Fibroblast of skin of right biceps (primary cell): ENCODE data around the gene GABARAPL1.
"Not testable (repeated sequence)": the region's sequence is repeated elsewhere in the genome, so short reads cannot be mapped to it uniquely, and the experiment has no call there.

Experiments
- DNase-seq: peaks from one replicate; pipeline ENCODE4 v3.0.0-alpha.2; 2013

The GABARAPL1 gene

DNA sequence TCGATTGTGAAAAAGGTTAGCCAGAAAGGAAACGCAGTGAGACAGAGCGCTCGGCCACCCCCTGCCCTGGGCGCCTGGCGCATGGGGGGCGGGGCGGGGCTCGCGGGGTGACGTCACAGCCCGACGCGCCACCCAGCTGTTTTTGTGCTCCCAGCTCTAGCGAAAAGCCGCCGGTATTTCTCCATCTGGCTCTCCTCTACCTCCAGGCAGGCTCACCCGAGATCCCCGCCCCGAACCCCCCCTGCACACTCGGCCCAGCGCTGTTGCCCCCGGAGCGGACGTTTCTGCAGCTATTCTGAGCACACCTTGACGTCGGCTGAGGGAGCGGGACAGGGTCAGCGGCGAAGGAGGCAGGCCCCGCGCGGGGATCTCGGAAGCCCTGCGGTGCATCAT, at the start of gene GABARAPL1:
TSS of gene GABARAPL1 (plus strand) at position 139 of the 393 bp plus-strand sequence. CDS start at position 392, 253 bp downstream.
- DNase-seq = peak; percentile 83

DNA sequence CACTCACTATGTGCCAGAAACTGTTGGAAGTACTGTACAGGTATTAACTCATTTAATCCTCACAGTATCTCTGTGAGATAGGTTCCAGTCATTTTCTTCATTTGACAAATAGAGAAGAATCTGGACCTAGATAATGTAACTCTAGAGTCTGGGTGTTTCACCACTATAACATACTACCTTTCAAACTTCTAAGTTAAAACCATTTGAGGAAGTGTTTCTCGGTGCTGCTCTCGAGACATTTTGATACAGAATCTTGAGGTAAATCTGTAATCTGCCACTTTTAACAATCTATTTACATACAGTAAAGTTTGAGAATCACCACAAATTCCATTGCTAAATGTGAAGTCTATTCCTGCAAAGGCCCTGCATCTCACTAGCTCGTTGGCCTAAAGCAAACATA, 49.6 kb upstream of the GABARAPL1 start:
- no peak for DNase-seq

DNA sequence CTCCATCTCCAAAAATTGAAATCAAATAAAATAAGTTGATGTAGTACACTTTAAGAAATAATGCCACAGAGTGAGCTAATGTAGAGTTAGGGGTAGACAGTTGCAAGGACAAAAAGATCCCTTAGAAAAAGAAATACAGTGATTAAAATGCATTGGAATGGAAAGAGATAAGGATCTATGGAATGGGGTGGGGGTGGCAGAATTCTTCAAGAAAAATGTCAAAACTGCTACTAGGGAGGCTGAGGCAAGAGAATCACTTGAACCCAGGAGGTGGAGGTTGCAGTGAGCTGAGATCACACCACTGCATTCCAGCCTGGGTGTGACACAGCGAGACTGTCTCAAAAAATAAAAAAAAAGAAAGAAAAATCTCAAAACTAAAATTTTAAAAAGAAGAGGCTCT, 47.3 kb upstream of the GABARAPL1 start:
- peak; percentile 62 for DNase-seq

DNA sequence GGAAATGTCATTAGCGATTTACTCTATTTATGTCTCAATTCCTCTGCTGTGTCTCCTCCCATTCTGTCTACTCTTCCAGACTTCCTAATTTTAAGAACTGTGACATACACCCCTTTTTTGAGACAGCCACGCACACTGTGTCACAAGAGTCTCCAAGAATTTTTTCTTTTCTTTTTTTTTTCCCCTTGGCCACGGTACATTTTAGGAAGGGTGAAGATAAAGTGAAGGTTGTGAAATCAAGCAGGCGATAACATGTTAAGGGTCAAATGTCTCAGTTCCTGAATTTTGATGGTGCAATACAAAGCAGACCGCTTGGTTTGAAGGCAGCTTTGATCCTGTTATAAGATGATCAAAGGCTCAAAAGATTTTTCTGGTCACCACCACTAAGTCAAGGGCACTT, 45.1 kb upstream of the GABARAPL1 start:
- DNase-seq = peak; percentile 6

DNA sequence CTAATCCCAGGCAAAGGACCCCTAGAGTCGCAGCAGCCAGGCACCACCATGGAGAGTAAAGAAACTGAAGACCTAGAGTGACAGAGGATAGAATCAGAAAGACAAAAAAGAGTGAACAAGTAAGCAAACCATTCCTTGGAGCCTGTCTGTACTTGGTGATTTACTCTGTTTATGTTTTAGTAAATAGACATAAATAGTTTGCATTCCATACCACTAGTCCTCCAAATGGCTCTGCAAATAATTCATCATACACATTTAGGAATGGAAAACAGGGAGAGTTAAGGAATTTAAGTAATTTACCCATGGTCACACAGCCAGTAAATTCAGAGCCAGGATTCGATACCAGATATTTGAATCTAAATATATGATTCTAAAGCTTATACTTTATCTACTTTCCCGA, 43.6 kb upstream of the GABARAPL1 start:
- peak; percentile 73 for DNase-seq

DNA sequence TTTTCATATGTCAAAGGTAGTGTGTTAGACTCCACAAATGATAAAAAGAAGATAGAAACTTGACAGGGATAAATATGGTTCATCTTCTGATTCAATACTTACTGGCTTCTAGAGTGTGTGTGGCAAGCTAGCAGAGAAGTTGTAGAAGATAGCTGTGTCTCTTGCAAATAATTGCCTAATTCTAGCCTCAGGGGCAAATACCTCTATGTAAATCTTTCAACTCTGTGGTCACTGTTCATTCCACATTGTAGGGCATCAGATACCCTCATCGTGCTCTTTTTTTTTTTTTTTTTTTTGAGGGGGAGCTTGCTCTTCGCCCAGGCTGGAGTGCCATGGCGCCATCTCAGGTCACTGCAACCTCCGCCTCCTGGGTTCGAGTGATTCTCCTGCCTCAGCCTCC, 42.5 kb upstream of the GABARAPL1 start:
- DNase-seq = no peak

DNA sequence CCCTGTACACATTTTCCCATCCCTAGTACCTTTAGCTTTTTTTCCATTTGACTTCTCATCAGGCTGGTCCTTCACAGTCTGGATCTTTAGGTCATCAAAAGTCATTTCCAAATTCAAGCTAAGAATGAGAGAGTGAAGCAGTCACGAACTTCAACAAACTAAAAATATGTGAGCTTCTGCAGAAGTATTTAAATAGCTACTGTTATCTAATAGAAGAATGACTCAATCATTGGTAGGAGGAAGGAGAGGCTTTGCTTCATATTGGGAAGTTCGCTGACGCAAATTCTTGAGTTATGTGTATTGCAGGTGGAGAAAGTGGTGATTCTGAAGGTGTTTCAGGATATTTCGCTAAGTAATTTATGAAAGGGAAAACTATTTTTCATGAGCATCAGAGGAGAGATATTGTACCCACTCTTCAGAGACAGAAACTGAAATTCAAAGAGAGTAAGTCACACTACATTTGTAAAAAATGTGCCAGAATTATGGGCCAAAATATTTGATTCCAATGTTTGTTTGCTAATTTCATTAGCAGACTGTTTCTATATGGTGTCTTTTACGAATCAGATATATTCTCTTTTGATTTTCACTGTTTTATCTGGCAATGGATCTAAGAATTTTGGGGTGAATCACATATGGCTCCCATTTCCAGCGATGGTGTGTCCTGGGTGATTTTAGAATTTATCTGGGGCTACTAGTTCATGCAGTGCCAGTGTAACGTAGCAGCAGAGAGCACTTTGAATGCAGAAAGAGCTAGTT, 40.5 kb upstream of the GABARAPL1 start, which contains the start of gene OLR1:
TSS of gene OLR1 (minus strand) at position 160 of the 756 bp plus-strand sequence. CDS start at position 105, 55 bp downstream.
- DNase-seq = no peak

DNA sequence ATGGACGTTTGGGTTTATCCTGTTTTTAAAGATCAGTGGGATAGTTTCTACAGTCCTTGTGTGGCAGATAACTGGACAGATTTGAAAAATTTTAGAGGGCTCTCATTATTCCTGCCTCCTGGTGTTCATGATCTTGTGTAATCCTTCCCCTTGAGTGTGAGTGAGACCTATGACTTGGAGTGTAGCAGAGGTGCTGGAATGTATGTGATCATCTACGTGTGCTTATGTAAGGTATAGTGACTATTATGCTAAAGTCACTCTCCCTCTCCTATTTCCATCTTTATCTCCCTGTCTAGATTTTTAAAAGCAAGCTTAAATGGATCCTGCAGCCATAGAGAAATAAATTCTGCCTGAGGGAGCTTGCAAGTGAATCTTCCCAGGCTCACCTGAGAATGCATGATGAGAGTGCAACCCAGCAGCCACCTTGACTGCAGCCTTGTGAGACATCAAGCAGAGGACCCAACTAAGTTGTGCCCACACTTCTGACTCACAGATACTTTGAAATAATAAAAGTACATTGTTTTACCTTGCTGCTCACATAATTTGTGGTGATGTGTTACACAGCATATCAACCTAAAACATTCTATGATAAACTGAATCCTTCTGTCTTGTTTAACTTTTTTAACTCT, 37.6 kb upstream of the GABARAPL1 start:
- DNase-seq = no peak

DNA sequence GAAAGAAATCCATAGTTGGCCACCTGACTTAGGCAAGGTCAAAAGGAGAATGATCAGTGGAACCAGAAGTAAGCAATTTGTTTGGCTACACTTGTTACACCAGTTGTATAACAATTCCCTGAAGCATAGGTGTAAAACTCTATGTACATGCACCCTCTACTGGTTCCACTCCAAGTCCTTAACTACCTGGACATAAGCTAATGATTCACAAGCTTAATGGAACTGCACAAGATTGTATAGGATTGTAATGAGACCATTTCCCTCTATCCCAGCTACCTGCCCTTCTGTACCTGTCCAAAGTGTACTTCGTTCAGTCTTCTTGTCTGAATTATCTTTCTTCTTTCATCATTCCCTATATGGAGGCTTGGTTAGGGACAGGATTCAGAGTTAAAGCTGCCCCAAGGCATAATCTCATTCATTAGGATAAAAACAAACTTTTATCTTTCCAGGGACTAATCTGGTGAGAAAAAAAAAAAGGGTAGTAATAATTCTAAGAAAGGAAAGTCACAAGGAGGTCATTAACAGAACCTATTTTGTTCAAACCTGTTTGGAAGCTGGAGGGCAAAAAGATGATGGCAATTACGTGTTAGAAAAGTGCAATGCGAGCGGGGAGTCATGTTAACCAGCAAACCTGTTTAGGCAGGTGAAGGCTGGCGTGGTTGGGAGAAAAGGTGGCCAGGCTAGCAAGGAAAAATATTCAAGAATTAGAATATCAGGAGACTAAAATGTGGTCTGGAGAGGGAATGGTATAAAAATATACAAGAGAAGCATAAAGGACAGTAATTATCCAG, 36.6 kb upstream of the GABARAPL1 start:
- no peak for DNase-seq

DNA sequence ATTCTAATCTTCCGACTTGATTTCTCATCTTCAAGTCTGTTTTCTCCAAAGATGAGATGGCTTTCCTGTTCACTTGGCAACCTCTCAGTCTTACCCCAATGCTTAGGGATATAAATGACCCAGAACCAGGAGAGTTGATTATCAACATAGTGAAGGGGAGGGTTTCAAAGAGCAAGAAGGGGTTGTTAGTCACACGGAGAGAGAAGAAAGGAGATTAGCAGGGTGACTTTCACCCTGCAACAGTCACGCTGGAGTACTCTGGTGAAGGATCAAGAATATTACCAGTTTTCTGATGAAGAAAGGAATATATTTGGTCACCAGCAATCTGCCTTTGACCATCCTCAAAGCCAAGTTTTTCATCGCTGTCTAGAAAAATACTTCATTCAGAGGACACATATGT, 33.9 kb upstream of the GABARAPL1 start, which contains the start of gene TMEM52B:
TSS of gene TMEM52B (plus strand) at position 212 of the 400 bp plus-strand sequence. CDS start 543 bp downstream, outside the sequence.
- no peak for DNase-seq

DNA sequence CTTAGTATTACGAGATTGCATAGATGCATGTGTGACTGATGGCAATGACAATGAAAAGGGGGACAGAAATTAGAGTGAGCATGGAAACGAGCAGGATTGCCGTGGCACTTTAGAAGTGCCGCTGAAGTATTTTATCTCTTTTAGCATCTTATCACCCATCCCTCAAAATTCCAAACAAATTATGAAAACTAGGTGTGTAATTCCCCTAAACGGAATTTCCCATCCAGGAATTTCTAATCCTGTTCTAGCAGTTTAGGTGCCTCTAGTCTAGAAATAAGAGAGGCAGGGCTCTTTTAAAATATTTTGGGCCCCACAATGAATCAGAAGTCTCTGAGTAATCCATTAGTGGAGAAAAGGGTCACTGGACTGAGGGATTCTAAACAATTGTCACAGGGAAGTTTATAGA, 32.9 kb upstream of the GABARAPL1 start:
- DNase-seq = peak; percentile 36

DNA sequence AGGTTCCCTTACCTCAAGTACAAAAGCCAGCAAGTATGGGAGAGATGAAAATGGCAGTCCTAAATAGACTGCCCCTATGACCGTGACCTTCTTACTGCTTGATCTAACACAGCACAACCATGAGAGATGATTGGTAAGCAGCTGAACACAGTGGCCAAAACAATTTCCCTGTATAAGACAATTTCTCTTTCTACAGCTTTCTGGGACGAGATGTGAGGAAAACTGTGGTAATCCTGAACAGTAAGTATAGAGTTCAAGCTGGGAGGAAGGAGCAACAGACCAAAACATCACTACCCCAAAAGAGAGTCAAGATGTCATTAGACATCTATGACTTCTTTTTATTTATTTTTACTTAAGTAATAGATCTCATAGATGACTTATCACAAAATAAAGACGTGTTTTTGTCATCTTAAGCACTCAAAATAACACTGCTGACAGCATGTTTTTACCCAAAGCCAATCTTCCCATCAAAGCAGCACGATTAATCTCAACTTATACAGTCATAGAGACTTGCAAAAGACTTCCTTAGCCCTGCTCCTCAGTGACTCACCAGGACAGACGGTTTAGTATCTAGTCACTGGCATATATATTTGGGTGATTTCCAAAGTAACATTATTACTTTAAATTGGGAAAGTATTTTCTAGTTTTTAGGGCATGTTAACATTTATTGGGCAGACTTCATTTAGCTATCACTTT, 30.2 kb upstream of the GABARAPL1 start:
- peak; percentile 92 for DNase-seq

DNA sequence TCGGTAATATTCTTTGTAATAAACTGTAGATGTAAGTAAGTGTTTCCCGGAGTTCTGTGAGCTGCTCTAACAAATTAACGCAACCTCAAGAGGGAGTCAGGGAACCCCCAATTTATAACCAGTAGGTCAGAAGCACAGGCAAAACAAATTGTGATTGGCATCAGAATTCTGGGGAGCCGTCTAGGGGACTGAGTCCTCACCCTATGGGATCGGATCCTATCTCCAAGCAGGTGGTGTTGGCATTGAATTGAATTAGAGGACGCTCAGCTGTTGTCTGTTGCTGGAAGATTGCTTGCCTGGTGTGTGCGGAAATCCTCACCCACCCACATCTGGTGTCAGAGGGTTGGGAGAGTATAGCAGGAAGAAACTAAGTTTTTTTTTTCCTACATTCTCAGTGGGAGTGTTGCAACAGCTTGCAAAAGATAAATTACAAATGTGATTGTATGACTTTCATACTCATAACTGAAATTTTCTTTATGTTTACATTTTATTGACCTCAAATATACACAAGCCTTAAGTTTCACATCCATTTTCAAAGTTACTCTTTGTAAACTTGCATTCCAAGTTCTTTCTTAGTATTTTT, 28.3 kb upstream of the GABARAPL1 start:
- DNase-seq = peak; percentile 71

DNA sequence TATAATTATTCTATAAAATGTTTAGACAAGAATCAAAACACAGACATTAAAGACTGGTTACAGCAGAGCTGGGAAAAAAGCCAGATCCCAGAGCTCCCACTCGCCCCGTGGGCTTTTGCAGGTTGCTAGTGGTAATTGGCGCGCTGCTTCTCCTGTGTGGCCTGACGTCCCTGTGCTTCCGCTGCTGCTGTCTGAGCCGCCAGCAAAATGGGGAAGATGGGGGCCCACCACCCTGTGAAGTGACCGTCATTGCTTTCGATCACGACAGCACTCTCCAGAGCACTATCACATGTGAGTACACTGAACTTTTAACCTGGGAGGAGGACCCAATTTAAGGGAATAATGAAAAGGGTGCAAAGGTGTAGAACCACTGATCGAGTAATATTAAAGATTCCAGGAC, 26.4 kb upstream of the GABARAPL1 start:
- DNase-seq = no peak

DNA sequence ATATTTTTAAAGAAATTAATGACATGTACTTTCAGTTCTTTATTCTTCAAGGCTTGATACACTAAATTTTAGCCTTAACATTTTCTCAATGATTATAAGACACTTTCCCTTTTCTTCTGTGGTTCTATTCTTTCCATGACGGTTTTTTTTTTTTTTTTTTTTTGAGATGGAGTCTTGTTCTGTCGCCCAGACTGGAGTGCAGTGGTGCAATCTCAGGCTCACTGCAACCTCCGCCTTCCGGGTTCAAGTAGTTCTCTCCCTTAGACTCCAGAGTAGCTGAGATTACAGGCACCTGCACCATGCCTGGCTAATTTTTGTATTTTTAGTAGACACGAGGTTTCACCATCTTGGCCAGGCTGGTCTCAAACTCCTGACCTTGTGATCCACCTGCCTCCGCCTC, 25.7 kb upstream of the GABARAPL1 start:
- DNase-seq = not testable (repeated sequence)

DNA sequence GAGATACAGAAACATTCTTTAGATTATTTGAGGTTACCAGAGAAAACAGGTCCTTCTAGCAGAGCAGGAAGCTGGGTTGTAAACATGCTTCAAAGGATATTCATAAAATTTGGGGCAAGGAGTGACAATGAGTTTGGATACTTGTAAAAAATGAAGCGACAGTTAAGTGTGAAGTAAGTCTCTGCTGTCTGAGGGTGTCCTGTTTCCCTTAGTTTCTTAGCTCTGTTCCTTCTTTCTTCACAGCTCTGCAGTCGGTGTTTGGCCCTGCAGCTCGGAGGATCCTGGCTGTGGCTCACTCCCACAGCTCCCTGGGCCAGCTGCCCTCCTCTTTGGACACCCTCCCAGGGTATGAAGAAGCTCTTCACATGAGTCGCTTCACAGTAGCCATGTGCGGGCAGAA, 23.0 kb upstream of the GABARAPL1 start:
- peak; percentile 20 for DNase-seq

DNA sequence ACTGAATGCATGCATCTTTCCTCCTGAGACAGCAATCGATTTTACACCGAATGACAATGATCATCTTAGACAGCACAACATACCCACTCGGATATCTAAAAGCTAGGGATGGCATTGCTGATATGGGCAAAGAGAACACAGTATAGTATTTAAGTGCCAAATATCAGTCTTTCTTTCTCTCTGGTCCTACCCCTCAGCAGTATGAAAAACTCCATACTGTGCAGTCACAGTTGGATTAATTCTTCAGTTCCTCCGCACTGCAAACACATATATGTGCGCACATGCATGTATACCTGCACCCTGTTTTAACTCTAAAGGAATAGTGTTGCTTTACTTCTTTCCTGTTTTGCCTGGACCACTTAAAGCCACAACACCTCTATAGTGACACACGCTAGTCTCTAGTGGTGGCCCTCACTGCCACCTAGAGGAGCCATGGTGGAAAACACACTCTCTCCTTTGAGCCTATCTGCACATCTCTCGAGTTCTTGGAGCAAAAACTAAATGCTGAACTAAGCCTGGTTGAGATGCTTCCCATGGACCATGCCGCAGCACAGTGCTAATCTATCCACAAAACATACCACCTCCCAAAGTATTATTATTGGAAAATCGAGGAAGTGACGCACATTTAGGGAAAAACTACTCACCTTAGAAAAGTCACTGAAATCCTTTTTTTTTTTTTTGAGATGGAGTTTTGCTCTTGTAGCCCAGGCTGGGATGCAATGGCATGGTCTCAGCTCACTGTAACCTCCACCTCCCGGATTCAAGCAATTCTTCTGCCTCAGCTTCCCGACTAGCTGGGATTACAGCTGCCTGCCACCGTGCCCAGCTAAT, 21.9 kb upstream of the GABARAPL1 start:
- DNase-seq = peak; percentile 72

DNA sequence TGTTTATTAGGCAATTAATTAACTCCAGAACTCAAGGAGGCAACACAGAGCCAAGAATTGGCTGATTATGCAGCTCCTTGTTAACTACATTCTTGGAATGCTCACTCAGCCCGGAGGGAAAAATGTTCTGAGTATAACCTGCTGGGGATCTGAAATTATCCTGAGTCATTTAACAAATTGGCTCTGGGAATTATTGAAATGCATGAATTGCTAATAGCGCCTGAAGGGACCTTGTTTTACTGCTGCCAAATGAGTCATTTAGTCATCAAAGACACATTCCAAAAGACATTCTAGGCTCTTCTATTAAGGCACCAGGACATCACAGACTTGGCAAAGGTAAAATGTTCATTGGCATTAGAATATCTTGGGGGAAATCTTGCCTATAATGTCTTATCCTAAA, 20.8 kb upstream of the GABARAPL1 start:
- DNase-seq = peak; percentile 92

DNA sequence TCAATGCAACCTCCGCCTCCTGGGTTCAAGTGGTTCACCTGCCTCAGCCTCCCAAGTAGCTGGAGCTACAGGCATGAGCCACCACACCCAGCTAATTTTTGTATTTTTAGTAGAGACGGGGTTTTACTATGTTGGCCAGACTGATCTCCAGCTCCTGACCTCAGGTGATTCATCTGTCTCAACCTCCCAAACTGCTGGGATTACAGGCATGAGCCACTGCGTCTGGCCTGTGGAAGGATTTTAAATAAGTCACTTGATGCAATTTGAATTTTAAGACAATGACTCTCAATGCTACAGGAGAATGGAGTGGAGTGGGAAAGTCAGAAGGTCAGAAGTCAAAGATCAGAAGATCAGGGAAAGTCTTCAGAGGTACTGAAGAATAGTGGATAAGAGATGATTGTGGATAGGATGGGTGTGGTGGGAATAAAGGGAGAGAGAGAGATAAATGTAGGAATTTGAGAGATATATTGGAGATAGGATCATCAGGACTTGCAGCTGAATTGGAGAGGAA, 18.5 kb upstream of the GABARAPL1 start:
- peak; percentile 52 for DNase-seq

DNA sequence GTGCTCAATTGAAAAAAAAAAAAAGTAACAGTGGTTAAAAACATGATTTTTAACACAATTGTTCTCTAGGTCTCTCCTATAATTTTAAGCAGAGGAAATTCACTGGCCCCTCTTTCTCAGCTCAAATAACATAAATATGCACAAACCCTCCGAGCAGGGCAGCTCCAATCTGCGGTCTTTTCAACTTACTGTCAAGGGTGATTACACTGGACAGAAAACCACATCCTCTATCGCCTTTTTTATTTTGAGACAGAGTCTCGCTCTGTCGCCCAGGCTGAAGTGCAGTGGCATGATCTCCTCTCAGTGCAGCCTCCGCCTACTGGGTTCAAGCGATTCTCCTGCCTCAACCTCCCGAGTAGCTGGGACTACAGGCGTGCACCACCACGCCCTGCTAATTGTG, 16.5 kb upstream of the GABARAPL1 start:
- DNase-seq = no peak

DNA sequence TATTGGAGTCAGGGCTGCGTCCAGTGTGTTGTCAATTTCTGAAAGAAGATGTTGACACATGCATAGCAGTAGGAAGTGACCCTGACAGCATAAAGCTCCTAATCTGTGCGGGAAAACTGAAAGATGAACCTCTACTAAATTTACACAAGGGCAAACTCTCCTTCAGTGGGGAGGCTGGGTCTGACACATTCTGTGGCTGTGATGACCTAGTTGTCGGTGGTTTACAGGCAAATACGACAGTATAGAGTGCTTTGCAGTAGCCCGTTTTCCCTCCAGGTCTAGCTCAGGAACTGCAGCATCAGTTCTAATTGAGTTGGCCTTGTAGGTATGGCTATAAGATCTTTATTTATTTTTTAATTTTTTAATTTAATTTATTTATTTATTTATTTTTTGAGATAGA, 14.8 kb upstream of the GABARAPL1 start:
- no peak for DNase-seq
